GM19452 (cell line): ENCODE measurements around the gene AKR1C8.
"Not testable (repeated sequence)": the region's sequence is repeated elsewhere in the genome, so short reads cannot be mapped to it uniquely, and the experiment has no call there.

Source experiments
- ATAC-seq: cut with Tn5 transposase; IDR thresholded peaks from one replicate; pipeline ENCODE4 v1.9.1; 2021; ENCODE audit not compliant: unreplicated experiment

Gene AKR1C8

DNA sequence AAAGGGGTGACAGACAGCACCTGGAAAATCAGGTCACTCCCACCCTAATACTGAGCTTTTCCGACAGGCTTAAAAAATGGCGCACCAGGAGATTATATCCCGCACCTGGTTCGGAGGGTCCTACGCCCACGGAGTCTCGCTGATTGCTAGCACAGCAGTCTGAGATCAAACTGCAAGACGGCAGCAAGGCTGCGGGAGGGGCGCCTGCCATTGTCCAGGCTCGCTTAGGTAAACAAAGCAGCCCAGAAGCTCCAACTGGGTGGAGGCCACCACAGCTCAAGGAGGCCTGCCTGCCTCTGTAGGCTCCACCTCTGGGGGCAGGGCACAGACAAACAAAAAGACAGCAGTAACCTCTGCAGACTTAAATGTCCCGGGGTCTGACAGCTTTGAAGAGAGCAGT lies 75.1 kb downstream of the AKR1C8 start:
- not testable (repeated sequence) for ATAC-seq

DNA sequence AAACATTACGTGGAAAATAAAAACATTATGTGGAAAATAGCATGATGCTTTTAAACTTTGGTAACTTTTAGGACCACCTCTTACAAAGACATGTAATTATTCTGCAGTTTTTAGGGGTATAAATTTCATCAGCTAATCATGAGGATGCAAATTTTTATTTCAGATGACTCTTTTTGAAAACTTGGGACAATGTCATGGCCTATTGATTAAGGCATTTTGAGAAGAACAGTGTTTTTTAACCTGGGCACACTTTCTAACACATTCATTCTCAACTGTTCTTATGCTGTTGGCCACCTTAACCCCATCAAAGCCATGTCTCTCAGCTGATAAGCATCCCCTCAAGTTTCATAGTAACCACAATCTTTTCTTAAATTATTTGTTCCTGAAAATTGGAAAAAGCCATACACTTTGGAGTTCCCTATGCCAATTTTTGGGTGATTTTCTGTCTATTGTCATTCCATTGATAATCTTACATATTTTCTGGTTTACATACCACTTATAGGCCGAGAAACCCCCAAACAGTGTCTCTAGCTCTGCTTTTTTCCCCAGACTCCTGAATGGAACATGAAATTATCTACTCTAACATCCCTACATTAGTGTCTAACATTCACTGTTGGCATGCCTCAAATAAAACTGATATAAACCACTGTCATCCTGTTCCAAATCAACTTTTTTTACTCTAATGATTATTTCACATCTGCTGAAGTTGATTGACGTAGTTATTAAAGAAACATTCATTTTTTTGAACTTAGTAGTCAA lies 76.1 kb downstream of the AKR1C8 start:
- no peak for ATAC-seq

DNA sequence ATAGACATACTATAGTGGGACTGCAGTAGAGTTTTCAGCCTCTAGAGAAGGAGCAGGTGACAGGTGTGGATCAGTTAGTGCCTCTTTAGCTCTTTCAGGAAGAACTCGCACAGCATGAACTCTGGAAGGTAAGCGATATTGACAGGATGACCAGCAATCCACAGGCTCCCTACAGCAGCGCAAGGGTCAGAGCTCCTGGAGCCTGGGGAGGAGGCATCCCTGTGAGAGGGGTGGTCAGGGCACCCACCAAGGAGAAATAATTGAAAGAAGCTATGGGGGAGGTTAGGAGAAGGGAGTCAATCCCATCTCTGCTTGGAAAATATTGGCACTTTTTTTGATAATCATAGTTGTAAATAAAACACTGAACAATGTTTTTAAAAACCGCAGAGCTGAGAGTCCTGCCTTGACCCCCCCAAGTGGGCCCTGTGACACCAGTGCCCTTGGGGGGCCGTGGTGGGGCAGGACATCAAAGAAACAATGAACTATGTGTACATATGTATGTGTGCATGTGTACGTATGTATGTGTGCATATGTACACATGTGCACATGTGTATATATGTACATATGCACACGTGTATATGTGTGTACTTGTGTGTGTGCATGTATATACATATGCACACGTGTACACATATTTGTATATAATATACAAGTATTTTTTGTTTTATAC lies 77.0 kb downstream of the AKR1C8 start:
- ATAC-seq = no peak

DNA sequence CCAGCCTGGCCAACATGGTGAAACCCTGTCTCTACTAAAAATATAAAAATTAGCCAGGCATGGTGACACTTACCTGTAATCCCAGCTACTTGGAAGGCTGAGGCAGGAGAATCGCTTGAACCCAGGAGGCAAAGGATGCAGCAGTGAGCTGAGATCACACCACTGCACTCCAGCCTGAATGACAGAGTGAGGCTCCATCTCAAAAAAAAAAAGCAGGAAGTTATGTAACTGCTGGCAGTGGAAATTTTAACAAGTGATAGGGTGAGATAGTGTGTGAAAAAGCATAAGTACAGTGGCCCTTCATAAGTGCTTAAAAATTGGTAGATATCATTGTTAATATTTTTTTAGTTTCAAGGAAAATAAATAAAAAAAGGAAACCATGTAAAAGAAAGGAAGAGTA lies 78.4 kb downstream of the AKR1C8 start:
- ATAC-seq = no peak

DNA sequence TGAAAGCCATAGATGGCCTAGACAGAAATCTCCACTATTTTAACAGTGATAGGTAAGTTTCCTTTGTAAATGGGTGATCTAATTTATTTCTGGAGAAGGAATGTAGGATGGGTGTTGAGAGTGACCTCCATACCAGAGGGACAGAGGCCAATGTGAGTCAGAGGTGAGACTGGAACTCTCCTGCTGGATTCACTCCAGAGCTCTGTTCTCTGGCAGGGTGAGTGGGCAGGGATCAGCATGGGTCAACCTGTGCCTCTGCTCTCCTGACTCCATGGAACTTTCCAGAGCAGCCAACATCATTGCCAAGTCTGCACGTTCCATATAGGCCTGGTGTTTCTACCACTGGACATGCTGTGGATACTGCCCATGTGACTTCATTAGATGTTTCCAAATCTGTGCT lies 79.3 kb downstream of the AKR1C8 start:
- no peak for ATAC-seq
